ENCODE measurements around the gene CWF19L1. TPM values are rescaled to one million over a fixed set of nuclear protein-coding genes. Genes with fewer than 3 reads are reported as not detected.

The CWF19L1 gene
- total and polyA plus RNA-seq, 4 donors, result 20.5 to 30.0 (median 24.5) TPM

DNA sequence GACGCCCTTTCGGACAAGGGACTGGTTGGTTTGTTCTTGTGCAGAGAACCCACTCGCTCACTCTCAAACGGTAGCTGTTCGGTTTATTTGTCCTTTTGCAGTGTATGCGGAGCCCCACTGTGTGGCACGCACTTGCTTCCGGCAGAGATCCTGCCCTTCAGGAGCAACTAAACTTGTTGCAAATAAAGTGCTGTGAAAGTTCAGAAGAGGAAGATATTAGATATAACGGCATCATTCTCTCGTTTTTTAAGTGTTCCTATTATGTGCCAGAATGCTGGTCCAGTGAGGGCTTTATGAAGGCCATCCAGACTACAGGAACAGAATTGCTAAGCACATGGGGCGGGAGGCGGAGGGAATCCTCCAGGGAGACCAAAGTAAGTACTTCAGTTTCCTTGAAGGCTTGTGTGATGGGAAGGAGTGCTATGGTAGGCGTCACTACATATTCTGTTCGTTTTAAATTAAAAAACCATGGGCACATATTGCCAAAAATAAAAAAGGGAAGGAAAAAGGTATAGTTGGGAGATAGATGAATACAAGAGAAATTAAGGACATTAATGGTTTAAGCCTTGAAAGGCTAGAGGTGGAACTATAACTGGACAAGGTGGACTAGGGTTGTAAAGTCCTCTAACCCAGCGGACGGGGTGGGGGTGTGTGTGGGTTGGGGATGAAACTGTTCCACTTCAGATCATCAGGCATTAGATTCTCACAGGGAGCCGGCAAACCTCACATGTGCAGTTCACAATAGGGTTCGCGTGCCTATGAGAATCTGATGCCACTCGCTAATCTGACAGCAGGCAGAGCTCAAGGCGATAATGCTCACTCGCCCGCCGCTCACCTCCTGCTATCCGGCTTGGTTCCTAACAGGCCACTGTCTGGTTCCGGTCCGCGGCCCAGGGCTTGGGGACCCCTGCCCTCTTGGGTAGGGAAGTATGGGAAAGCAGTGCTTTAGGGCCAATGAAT, 80.9 kb downstream of the CWF19L1 start:
- H3K27ac ChIP-seq (ENCODE audit: low read depth in 1 of 2, low read length in 1 of 2), result peak overlapping the region; percentile 70 to 87
- ATAC-seq (ENCODE audit: insufficient read depth, low FRiP score) (peak; percentile 65), DNase-seq (peak in 1 of 3 donors; percentile 1)
- peak overlapping the region; percentile 52 to 88 for H3K9ac ChIP-seq (ENCODE audit: insufficient read depth in 1 of 2, low read length in 2 of 2)
- no peaks in the 10 kb centered on the region for H3K9me3 ChIP-seq (ENCODE audit: control insufficient read depth in 4 of 4, insufficient read depth in 3 of 4, low read length in 3 of 4)
- no peaks in the 10 kb centered on the region for H3K27me3 ChIP-seq (ENCODE audit: control insufficient read depth in 3 of 3, insufficient read depth in 3 of 3, low read length in 2 of 3)
- WGBS, 2 donors, result 29 to 30% methylated on average over 28 of the region's 28 CpGs
- H3K4me1 ChIP-seq (ENCODE audit: control insufficient read depth in 5 of 5, insufficient read depth in 5 of 5, low read length in 5 of 5), result peaks cover 0 to 21% (median 6%) of the 10 kb centered on the region in 5 donors
- H3K4me3 ChIP-seq, result peak overlapping the region; percentile 64
- peaks cover 7 to 23% (median 17%) of the 10 kb centered on the region in 4 donors for H3K36me3 ChIP-seq (ENCODE audit: control insufficient read depth in 4 of 4, insufficient read depth in 4 of 4, low read length in 4 of 4)
- TF ChIP-seq, protein P1, sequence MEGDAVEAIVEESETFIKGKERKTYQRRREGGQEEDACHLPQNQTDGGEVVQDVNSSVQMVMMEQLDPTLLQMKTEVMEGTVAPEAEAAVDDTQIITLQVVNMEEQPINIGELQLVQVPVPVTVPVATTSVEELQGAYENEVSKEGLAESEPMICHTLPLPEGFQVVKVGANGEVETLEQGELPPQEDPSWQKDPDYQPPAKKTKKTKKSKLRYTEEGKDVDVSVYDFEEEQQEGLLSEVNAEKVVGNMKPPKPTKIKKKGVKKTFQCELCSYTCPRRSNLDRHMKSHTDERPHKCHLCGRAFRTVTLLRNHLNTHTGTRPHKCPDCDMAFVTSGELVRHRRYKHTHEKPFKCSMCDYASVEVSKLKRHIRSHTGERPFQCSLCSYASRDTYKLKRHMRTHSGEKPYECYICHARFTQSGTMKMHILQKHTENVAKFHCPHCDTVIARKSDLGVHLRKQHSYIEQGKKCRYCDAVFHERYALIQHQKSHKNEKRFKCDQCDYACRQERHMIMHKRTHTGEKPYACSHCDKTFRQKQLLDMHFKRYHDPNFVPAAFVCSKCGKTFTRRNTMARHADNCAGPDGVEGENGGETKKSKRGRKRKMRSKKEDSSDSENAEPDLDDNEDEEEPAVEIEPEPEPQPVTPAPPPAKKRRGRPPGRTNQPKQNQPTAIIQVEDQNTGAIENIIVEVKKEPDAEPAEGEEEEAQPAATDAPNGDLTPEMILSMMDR (IDR thresholded peaks at IDR 0.05; ENCODE audit: control extremely low read depth, extremely low read depth), result no peak

DNA sequence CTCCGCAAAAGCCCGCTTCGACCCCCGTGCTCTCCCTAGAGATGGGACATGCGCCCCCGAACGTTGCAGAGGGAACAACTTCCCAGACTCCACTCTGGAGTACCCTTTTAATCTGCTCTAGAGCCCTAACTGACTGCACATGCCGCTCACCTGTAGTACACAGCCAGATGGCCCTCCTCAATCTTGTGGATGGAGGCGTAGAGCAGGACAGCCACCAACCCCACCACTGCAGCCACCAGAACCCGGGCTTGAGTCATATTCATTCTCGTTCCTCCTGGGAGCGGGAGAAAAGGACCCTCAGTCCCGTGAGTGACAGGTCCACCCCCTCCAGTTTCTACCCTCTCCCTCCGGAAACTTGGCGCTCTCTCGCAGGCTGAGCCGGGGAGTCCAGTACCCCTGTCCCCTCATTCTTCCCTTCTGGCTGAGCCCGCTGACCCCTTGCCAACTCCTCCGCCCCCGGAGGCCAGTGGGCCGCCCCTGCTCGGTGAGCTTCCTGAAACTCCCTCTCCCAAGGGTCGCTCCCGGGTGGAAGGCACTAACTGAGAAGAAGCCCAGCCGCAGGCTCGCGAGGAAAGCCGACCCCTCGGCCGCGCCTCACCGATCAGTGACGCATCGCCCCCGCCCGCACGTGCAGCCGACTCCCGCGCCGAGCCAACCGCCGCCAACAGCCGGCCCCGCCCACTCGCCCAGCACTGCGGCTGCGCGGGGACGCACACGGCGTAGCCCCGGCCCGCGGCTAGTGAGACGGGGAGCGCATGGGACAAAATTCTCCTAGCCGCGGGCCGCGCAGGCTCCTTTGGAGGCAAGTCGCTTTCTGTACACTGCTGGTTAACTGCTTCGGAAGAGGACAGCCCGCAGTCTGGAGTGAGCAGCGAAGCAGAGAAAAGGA, 81.8 kb downstream of the CWF19L1 start, which contains the start of gene ERLIN1:
Gene ERLIN1, minus strand, starts transcription at position 666 of the 889 bp plus-strand sequence. Its CDS starts 403 bp downstream, at position 263.
- H3K4me3 ChIP-seq, result peak within 1 kb of the TSS; percentile 64
- TF ChIP-seq, protein P1 (IDR thresholded peaks at IDR 0.05; ENCODE audit: control extremely low read depth, extremely low read depth), result no peak
- peaks cover 5 to 17% (median 11%) of the 10 kb centered on the region in 4 donors for H3K36me3 ChIP-seq (ENCODE audit: control insufficient read depth in 4 of 4, insufficient read depth in 4 of 4, low read length in 4 of 4)
- DNase-seq (peak; percentile 95 to 97 (median 96)), ATAC-seq (ENCODE audit: insufficient read depth, low FRiP score) (peak; percentile 98)
- H3K27ac ChIP-seq (ENCODE audit: low read depth in 1 of 2, low read length in 1 of 2), result peak within 1 kb of the TSS; percentile 70 to 87
- no peaks in the 10 kb centered on the region for H3K27me3 ChIP-seq (ENCODE audit: control insufficient read depth in 3 of 3, insufficient read depth in 3 of 3, low read length in 2 of 3)
- peak within 1 kb of the TSS; percentile 78 to 88 for H3K9ac ChIP-seq (ENCODE audit: insufficient read depth in 1 of 2, low read length in 2 of 2)
- peaks cover 0 to 21% (median 6%) of the 10 kb centered on the region in 5 donors for H3K4me1 ChIP-seq (ENCODE audit: control insufficient read depth in 5 of 5, insufficient read depth in 5 of 5, low read length in 5 of 5)
- WGBS, 2 donors, result 0 to 1% methylated on average over 65 of the region's 65 CpGs
- H3K9me3 ChIP-seq (ENCODE audit: control insufficient read depth in 4 of 4, insufficient read depth in 3 of 4, low read length in 3 of 4), result no peaks in the 10 kb centered on the region

DNA sequence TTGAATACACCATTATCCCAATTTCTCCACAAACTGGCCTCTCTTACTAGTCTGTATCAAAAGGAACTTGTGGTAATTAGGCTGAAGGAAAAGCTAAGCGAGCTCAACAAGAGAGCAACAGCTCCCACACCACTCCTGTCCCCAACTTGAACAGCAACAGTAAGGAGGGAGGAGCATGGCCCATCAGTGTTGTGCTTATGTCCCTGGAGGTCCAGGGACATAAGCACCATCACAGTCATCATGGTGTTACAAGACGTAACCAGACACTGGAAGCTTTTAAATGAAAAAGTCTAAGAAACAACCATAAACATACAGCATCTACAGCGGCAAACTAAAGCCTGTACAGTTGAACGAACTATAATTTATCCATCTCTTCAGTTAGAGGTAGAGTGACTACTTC, 82.6 kb downstream of the CWF19L1 start:
- peaks cover 0 to 21% (median 6%) of the 10 kb centered on the region in 5 donors for H3K4me1 ChIP-seq (ENCODE audit: control insufficient read depth in 5 of 5, insufficient read depth in 5 of 5, low read length in 5 of 5)
- peak overlapping the region; percentile 42 for H3K4me3 ChIP-seq
- peaks cover 4 to 13% (median 10%) of the 10 kb centered on the region in 4 donors for H3K36me3 ChIP-seq (ENCODE audit: control insufficient read depth in 4 of 4, insufficient read depth in 4 of 4, low read length in 4 of 4)
- ATAC-seq (ENCODE audit: insufficient read depth, low FRiP score) (no peak), DNase-seq (peak; percentile 19 to 61 (median 45))
- no peaks in the 10 kb centered on the region for H3K9me3 ChIP-seq (ENCODE audit: control insufficient read depth in 4 of 4, insufficient read depth in 3 of 4, low read length in 3 of 4)
- TF ChIP-seq, protein P1 (IDR thresholded peaks at IDR 0.05; ENCODE audit: control extremely low read depth, extremely low read depth), result no peak
- H3K27ac ChIP-seq (ENCODE audit: low read depth in 1 of 2, low read length in 1 of 2), result peak overlapping the region; percentile 56 to 70
- peak overlapping the region; percentile 78 to 83 for H3K9ac ChIP-seq (ENCODE audit: insufficient read depth in 1 of 2, low read length in 2 of 2)
- 1 to 5% methylated on average over 4 of the region's 4 CpGs for WGBS, 2 donors
- H3K27me3 ChIP-seq (ENCODE audit: control insufficient read depth in 3 of 3, insufficient read depth in 3 of 3, low read length in 2 of 3), result no peaks in the 10 kb centered on the region
